ENCODE results near the gene LIPG.

Gene LIPG

GRCh38 chr18:49610022-49610445 lies 48.2 kb downstream of the LIPG start:
- DNase-seq = no peak

- DNase-seq = no peak
These were observed 49.5 kb downstream of the LIPG start for GRCh38 chr18:49611316-49611715.

- no peak for DNase-seq
These were observed 50.7 kb downstream of the LIPG start for GRCh38 chr18:49612515-49613033.

GRCh38 chr18:49613141-49613640 lies 51.3 kb downstream of the LIPG start:
- peak in 21 of 56 donors; percentile 3 to 56 (median 12) for DNase-seq

- DNase-seq = no peak
These were observed 51.8 kb downstream of the LIPG start for GRCh38 chr18:49613641-49614151.

GRCh38 chr18:49616618-49617328 lies 54.9 kb downstream of the LIPG start:
- DNase-seq = no peak

GRCh38 chr18:49617329-49617695 lies 55.5 kb downstream of the LIPG start:
- no peak for DNase-seq

GRCh38 chr18:49617865-49618264 lies 56.0 kb downstream of the LIPG start:
- no peak for DNase-seq

- DNase-seq = no peak
These were observed 57.2 kb downstream of the LIPG start for GRCh38 chr18:49618742-49619681.

- no peak for DNase-seq
These were observed 57.9 kb downstream of the LIPG start for GRCh38 chr18:49619801-49620200.

GRCh38 chr18:49621301-49621700 lies 59.4 kb downstream of the LIPG start:
- DNase-seq = no peak

- DNase-seq = no peak
These were observed 60.0 kb downstream of the LIPG start for GRCh38 chr18:49621717-49622351.

GRCh38 chr18:49623571-49623970 lies 61.7 kb downstream of the LIPG start:
- DNase-seq = no peak

GRCh38 chr18:49625021-49625691 lies 63.3 kb downstream of the LIPG start:
- DNase-seq = no peak

- DNase-seq = no peak
These were observed 65.1 kb downstream of the LIPG start for GRCh38 chr18:49626842-49627467.

GRCh38 chr18:49628119-49628518 lies 66.3 kb downstream of the LIPG start:
- no peak for DNase-seq

- peak in 38 of 56 donors; percentile 6 to 63 (median 30) for DNase-seq
These were observed 67.3 kb downstream of the LIPG start for GRCh38 chr18:49628881-49629795.

GRCh38 chr18:49630246-49630699 lies 68.4 kb downstream of the LIPG start:
- DNase-seq = no peak

Measured in amygdala (tissue), 56 donors.